Cardiac muscle cell (in vitro differentiated cells and primary cell): Measurements from ENCODE around the gene TRIM67. TPM values are rescaled to one million over a fixed set of nuclear protein-coding genes. Genes with fewer than 3 reads are reported as not detected.

ENCODE experiments used
- DNase-seq, 2 donors: peaks; one replicate each; pipeline versions ENCODE4 v3.0.0 to v3.0.0-alpha.2; 2010 to 2017; ENCODE audit warnings: low read depth in 1 of 2, low spot score in 1 of 2
- H3K27ac ChIP-seq: fragments of 200-600 bp; sonication (generic); 2 replicates; pipeline ENCODE4 v1.5.1; 2016
- H3K27me3 ChIP-seq: fragments of 200-600 bp; sonication (generic); 2 replicates; pipeline ENCODE4 v1.6.0; 2016; ENCODE audit warnings: control low read depth
- H3K36me3 ChIP-seq: fragments of 200-600 bp; sonication (generic); 2 replicates; pipeline ENCODE4 v1.5.1; 2016; ENCODE audit warnings: control low read depth
- H3K4me1 ChIP-seq: fragments of 200-600 bp; sonication (generic); 2 replicates; pipeline ENCODE4 v1.8.1; 2017; ENCODE audit warnings: low read depth, mild to moderate bottlenecking, mixed run types
- H3K4me3 ChIP-seq: fragments of 200-600 bp; sonication (generic); 2 replicates; pipeline ENCODE4 v1.5.1; 2016; ENCODE audit warnings: mild to moderate bottlenecking
- H3K9me3 ChIP-seq: fragments of 200-600 bp; sonication (generic); 2 replicates; pipeline ENCODE4 v1.5.1; 2017; ENCODE audit warnings: low read depth, mild to moderate bottlenecking, control low read depth
- CTCF ChIP-seq: IDR thresholded peaks from 2 replicates; pipeline ENCODE4 v1.5.1; 2012; ENCODE audit warnings: low read depth, mild to moderate bottlenecking, low read length
- polyA plus RNA-seq: library from polyadenylated mRNA; unstranded; fragments of >200 nt; fragmentation: Nextera tagmentation; extraction: Ambion mirVana; gene quantifications from 2 replicates; pipeline ENCODE4 v1.2.1, GENCODE V29; 2016
- total RNA-seq: library from RNA; depleted of rRNA; stranded (reverse); fragments of >200 nt; gene quantifications from 2 replicates; pipeline ENCODE4 v1.2.3, GENCODE V29; 2016

TRIM67 gene
- total and polyA plus RNA-seq, 2 experiments from 2014 or later, result 0.06 TPM; not detected in 1

GRCh38 chr1:231187571-231187970 lies 25.7 kb downstream of the TRIM67 start:
- Histone ChIP-seq H3K9me3 (no peaks in the 10 kb centered on the region), H3K27ac (no peak overlapping the region), H3K36me3 (no peaks in the 10 kb centered on the region), H3K27me3 (peaks cover 8% of the 10 kb centered on the region), H3K4me3 (no peak overlapping the region), H3K4me1 (no peaks in the 10 kb centered on the region)
- DNase-seq, result no peak
- TF ChIP-seq CTCF, result no peak

GRCh38 chr1:231188072-231188471 lies 26.2 kb downstream of the TRIM67 start:
- no peak for DNase-seq
- no peaks in the 10 kb centered on the region for H3K4me1 ChIP-seq
- no peaks in the 10 kb centered on the region for H3K9me3 ChIP-seq
- no peak overlapping the region for H3K27ac ChIP-seq
- H3K4me3 ChIP-seq, result no peak overlapping the region
- no peak for TF ChIP-seq CTCF
- no peaks in the 10 kb centered on the region for H3K36me3 ChIP-seq
- peaks cover 8% of the 10 kb centered on the region for H3K27me3 ChIP-seq

- no peak for TF ChIP-seq CTCF
- H3K27ac ChIP-seq, result no peak overlapping the region
- no peaks in the 10 kb centered on the region for H3K36me3 ChIP-seq
- no peaks in the 10 kb centered on the region for H3K9me3 ChIP-seq
- H3K4me1 ChIP-seq, result peaks cover under 1% of the 10 kb centered on the region
- DNase-seq, result no peak
- no peak overlapping the region for H3K4me3 ChIP-seq
- H3K27me3 ChIP-seq, result peaks cover 6% of the 10 kb centered on the region
Observed at GRCh38 chr1:231188768-231189167, 26.9 kb downstream of the TRIM67 start.

GRCh38 chr1:231189683-231190270 lies 27.9 kb downstream of the TRIM67 start:
- TF ChIP-seq CTCF, result no peak
- Histone ChIP-seq H3K4me1 (peaks cover 3% of the 10 kb centered on the region), H3K36me3 (no peaks in the 10 kb centered on the region), H3K27ac (no peak overlapping the region), H3K27me3 (peaks cover 3% of the 10 kb centered on the region), H3K9me3 (no peaks in the 10 kb centered on the region), H3K4me3 (no peak overlapping the region)
- no peak for DNase-seq

GRCh38 chr1:231190456-231190855 lies 28.6 kb downstream of the TRIM67 start:
- no peaks in the 10 kb centered on the region for H3K9me3 ChIP-seq
- H3K36me3 ChIP-seq, result no peaks in the 10 kb centered on the region
- peaks cover 3% of the 10 kb centered on the region for H3K27me3 ChIP-seq
- no peak overlapping the region for H3K27ac ChIP-seq
- peaks cover 3% of the 10 kb centered on the region for H3K4me1 ChIP-seq
- no peak for TF ChIP-seq CTCF
- no peak overlapping the region for H3K4me3 ChIP-seq
- DNase-seq, result no peak
